Thyroid gland (tissue), 4 donors: ENCODE data around the gene TWF2. TPM values are rescaled to one million over a fixed set of nuclear protein-coding genes. Genes with fewer than 3 reads are reported as not detected.
"Not testable (repeated sequence)": the region's sequence is repeated elsewhere in the genome, so short reads cannot be mapped to it uniquely, and the experiment has no call there.

Experiments
- DNase-seq, 2 donors: peaks; one replicate each; pipeline ENCODE4 v3.0.0-alpha.2; 2019
- H3K27ac ChIP-seq, 3 donors: fragments of 200-600 bp; sonication (generic); 1 replicate in 2 of 3; 2 replicates in 1 of 3; pipeline ENCODE4 v1.5.1; 2016 to 2019; ENCODE audit warnings: mild to moderate bottlenecking in 1 of 3, moderate library complexity in 1 of 3
- H3K27me3 ChIP-seq: fragments of 200-600 bp; sonication (generic); one replicate; pipeline ENCODE4 v1.5.1; 2019
- H3K36me3 ChIP-seq, 2 donors: fragments of 200-600 bp; sonication (generic); one replicate each; pipeline ENCODE4 v1.5.1; 2016 to 2019
- H3K4me1 ChIP-seq, 2 donors: fragments of 200-600 bp; sonication (generic); one replicate each; pipeline ENCODE4 v1.5.1; 2017 to 2019
- H3K4me3 ChIP-seq, 3 donors: fragments of 200-600 bp; sonication (generic); replicated peaks in 1 of 3; 1 replicate in 2 of 3; 2 replicates in 1 of 3; pipeline ENCODE4 v1.5.1; 2016; ENCODE audit warnings: mild to moderate bottlenecking in 1 of 3
- H3K9me3 ChIP-seq: fragments of 200-600 bp; sonication (generic); one replicate; pipeline ENCODE4 v1.5.1; 2017
- POLR2A ChIP-seq, 2 donors: fragments of 450-650 bp; IDR thresholded peaks; one replicate each; pipeline ENCODE4 v1.6.1; 2017; ENCODE audit warnings: antibody characterized with exemption in 2 of 2, mild to moderate bottlenecking in 2 of 2, moderate library complexity in 1 of 2
- WGBS, 2 donors: methylation state at CpG; one replicate each; pipeline ENCODE4 v1.1.5; 2017; 5-methylcytosine and 5-hydroxymethylcytosine counted together
- intact Hi-C: fragments of 100-400 bp; cut with DNase I; formaldehyde crosslinking; loops from one replicate; pipeline ENCODE4 v1.15.1; 2023
- total RNA-seq, 4 donors: library from RNA; depleted of rRNA; stranded (reverse); fragments of >200 nt; gene quantifications; one replicate each; pipeline ENCODE4 v1.2.3, GENCODE V29; 2016
- TF ChIP-seq, protein P1 (sequence below), 6 experiments: fragments of 200-600 bp in 3 of 6; fragments of 450-650 bp in 3 of 6; sonication (generic) in 3 of 6; IDR thresholded peaks; one replicate each; pipeline ENCODE4 v1.5.1; 2016 to 2019; ENCODE audit warnings: antibody characterized with exemption in 6 of 6, mild to moderate bottlenecking in 2 of 6, inconsistent platforms in 1 of 6, moderate library complexity in 1 of 6

The TWF2 gene
- 10 to 100 TPM; 28.3 to 61.1 (median 50.4) TPM for total RNA-seq

DNA sequence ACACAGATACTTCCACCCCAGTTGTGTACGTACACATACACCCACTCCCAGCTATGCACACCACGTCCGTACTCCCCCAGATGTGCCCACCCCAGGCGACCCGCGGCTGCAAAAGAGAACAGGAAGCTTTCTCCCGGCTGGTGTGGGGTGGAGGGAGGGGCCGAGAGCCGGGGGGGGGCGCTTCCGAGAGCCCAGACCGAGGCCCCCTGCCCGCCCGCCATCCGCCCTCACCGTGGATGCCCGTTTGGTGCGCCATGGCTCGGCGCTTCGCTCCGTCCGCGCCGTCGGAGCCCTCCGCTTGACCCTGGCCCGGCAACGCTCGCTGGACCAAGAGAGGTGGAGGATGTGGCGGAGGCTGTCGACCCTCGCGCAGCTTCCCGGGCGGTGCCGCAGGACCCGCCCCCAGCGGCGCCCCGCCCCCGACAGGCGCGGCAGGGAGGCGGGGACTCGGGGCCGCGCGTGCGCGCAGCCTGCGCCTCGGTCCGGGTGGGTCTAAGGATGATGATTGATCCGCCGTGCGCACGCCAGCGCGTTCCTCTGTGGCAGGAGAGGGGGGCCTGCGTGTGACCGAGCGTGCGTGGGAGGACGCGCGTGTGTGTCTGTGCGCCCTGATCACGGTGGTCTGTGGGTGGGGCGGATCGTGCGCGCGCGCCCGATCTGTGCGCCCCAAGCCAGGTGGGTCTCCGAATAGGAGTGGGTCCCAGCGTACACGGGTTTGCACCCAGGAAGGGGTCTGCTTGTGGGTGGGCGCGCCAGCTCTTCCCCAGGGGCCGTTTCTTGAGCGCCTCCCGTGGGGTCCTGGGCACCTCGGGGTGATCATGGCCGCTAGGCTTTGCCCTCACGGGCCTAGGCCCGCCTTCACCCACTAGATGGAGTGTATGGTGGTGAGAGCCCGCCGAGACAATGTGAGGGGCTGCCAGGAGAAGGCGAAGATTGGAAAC, at the start of gene TWF2:
Gene TWF2 (minus strand): TSS at position 398 of the 941 bp plus-strand sequence. CDS start 142 bp downstream, at position 256.
- peak; percentile 68 to 72 for DNase-seq
- peak in 1 of 2 donors; percentile 83 for TF ChIP-seq POLR2A (IDR thresholded peaks at IDR 0.05)
- TF ChIP-seq, protein P1, sequence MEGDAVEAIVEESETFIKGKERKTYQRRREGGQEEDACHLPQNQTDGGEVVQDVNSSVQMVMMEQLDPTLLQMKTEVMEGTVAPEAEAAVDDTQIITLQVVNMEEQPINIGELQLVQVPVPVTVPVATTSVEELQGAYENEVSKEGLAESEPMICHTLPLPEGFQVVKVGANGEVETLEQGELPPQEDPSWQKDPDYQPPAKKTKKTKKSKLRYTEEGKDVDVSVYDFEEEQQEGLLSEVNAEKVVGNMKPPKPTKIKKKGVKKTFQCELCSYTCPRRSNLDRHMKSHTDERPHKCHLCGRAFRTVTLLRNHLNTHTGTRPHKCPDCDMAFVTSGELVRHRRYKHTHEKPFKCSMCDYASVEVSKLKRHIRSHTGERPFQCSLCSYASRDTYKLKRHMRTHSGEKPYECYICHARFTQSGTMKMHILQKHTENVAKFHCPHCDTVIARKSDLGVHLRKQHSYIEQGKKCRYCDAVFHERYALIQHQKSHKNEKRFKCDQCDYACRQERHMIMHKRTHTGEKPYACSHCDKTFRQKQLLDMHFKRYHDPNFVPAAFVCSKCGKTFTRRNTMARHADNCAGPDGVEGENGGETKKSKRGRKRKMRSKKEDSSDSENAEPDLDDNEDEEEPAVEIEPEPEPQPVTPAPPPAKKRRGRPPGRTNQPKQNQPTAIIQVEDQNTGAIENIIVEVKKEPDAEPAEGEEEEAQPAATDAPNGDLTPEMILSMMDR (IDR thresholded peaks at IDR 0.05) = peak in 5 of 6 experiments; percentile 9 to 45 (median 35)
- Histone ChIP-seq H3K36me3 (no peaks in the 10 kb centered on the region), H3K9me3 (no peaks in the 10 kb centered on the region), H3K4me3 (peak within 1 kb of the TSS; percentile 86 to 97 (median 93)), H3K4me1 (peaks cover 24 to 37% of the 10 kb centered on the region in 2 donors), H3K27me3 (no peaks in the 10 kb centered on the region), H3K27ac (peak within 1 kb of the TSS; percentile 72 to 90 (median 84))
- intact Hi-C loops = loop anchor here (5.0 to 10.0 kb wide), 3 partner anchors 38 to 166 kb away; partner anchors contain the start of gene WDR82
- 1% methylated on average over 15 to 24 of the region's 92 CpGs for WGBS, 2 donors

- Histone ChIP-seq H3K27me3 (no peaks in the 10 kb centered on the region), H3K9me3 (no peaks in the 10 kb centered on the region), H3K36me3 (peaks cover 5 to 6% of the 10 kb centered on the region in 2 donors), H3K27ac (peak overlapping the region in 1 of 3 donors; percentile 97), H3K4me3 (peak overlapping the region in 2 of 3 donors; percentile 46 to 74), H3K4me1 (peaks cover 17 to 30% of the 10 kb centered on the region in 2 donors)
- TF ChIP-seq POLR2A (IDR thresholded peaks at IDR 0.05) = no peak
- TF ChIP-seq, protein P1 (IDR thresholded peaks at IDR 0.05) = no peak
- no peak for DNase-seq
- 94 to 99% methylated on average over 6 of the region's 6 CpGs for WGBS, 2 donors
- intact Hi-C loops = no loop called here
Measured at GRCh38 chr3:52288674-52289073, 49.7 kb upstream of the TWF2 start.

DNA sequence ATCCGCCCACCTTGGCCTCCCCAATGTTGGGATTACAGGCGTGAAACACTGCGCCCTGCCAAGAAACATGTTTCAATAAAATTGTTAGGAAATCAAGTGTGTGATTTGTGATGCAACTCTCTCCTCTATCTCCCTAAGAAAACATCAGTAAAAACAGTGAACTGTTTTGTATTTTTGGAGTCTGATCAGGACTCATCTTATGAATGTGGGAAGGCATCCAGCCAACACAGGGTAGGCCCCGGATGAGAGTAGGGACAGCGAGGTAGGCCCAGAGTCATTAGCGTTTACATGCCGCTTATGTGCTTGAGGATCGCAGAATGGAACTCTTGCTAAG, 47.8 kb upstream of the TWF2 start:
- Histone ChIP-seq H3K27me3 (no peaks in the 10 kb centered on the region), H3K9me3 (no peaks in the 10 kb centered on the region), H3K27ac (peak overlapping the region; percentile 91 to 98 (median 97)), H3K4me1 (peaks cover 17 to 37% of the 10 kb centered on the region in 2 donors), H3K36me3 (peaks cover 0 to 2% of the 10 kb centered on the region in 2 donors), H3K4me3 (peak overlapping the region in 2 of 3 donors; percentile 46 to 74)
- 64 to 71% methylated on average over 8 of the region's 8 CpGs for WGBS, 2 donors
- intact Hi-C loops = no loop called here
- TF ChIP-seq, protein P1 (IDR thresholded peaks at IDR 0.05) = no peak
- no peak for TF ChIP-seq POLR2A (IDR thresholded peaks at IDR 0.05)
- DNase-seq = peak; percentile 51 to 81

DNA sequence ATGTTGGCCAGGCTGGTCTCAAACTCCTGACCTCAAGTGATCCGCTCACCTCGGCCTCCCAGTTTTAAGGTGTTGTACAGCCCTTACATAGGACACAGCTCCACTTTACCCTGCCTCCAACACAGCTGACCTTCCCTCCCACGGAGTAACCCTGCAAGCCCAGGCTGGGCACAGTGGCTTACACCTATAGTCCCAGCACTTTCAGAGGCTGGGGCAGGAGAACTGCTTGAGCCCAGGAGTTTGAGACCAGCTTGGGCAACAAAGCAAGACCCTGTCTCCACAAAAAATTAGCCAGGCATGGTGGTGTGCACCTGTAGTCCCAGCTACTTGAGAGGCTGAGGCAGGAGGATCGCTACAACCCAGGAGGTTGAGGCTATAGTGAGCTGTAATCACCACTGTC, 45.1 kb upstream of the TWF2 start:
- H3K36me3 ChIP-seq, DNase-seq, H3K4me3 ChIP-seq, H3K27me3 ChIP-seq, intact Hi-C loops, H3K9me3 ChIP-seq: not testable (repeated sequence)
- Histone ChIP-seq H3K27ac (peak overlapping the region in 2 of 3 donors; percentile 60 to 62), H3K4me1 (peaks cover 29 to 53% of the 10 kb centered on the region in 2 donors)
- whole genome bisulfite sequencing, 2 donors = 93 to 96% methylated on average over 4 of the region's 4 CpGs

DNA sequence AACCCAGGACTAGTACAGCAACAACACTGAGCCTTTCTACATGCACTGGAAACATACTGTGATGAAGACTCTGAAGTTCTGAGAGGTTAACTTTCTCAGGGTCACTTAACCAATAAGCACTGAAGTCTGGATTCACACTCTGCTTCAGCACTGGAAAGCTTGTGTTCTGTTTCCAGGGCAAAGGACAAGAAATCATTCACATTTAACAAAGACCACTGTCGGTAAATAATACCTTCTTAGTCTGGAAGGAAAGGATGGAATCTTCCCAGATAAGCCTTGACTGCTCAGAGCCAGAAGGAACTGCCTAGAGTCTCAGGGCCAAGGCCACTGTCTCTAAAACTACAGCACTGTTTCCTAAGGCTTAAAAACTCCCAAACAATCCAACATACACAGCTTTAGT, 44.3 kb upstream of the TWF2 start:
- Histone ChIP-seq H3K9me3 (no peaks in the 10 kb centered on the region), H3K36me3 (no peaks in the 10 kb centered on the region), H3K27ac (peak overlapping the region; percentile 15 to 62 (median 60)), H3K4me1 (peaks cover 28 to 47% of the 10 kb centered on the region in 2 donors), H3K4me3 (no peak overlapping the region), H3K27me3 (no peaks in the 10 kb centered on the region)
- WGBS, 2 donors = 81 to 84% methylated on average over 1 of the region's 1 CpG
- intact Hi-C loops = no loop called here
- TF ChIP-seq, protein P1 (IDR thresholded peaks at IDR 0.05) = no peak
- TF ChIP-seq POLR2A (IDR thresholded peaks at IDR 0.05) = peak in 1 of 2 donors; percentile 14
- no peak for DNase-seq
